RPMI7951 (cell line): ENCODE results near the gene HNRNPA0. TPM values are rescaled to one million over a fixed set of nuclear protein-coding genes. Genes with fewer than 3 reads are reported as not detected.

Source experiments
- DNase-seq: peaks from one replicate; pipeline ENCODE4 v3.0.0-alpha.2; 2012; ENCODE audit warnings: low read depth
- total RNA-seq: library from RNA; depleted of rRNA; stranded (reverse); fragments of >200 nt; shearing (Covaris generic); gene quantifications from 2 replicates; pipeline ENCODE4 v1.2.3, GENCODE V29; 2014

HNRNPA0 gene
- total RNA-seq, 1 experiment from 2014 or later: 6.0 TPM

- no peak for DNase-seq
Observed at GRCh38 chr5:137727623-137728022, 26.5 kb downstream of the HNRNPA0 start.

- DNase-seq: no peak
Observed at GRCh38 chr5:137724251-137724650, 29.9 kb downstream of the HNRNPA0 start.

- DNase-seq: no peak
Observed at GRCh38 chr5:137718611-137719010, 35.6 kb downstream of the HNRNPA0 start.

- DNase-seq: no peak
Observed at GRCh38 chr5:137716337-137716736, 37.8 kb downstream of the HNRNPA0 start.

GRCh38 chr5:137715456-137715855, 38.7 kb downstream of the HNRNPA0 start:
- no peak for DNase-seq

GRCh38 chr5:137714946-137715345, 39.2 kb downstream of the HNRNPA0 start:
- DNase-seq: no peak

- no peak for DNase-seq
Observed at GRCh38 chr5:137714494-137714893, 39.7 kb downstream of the HNRNPA0 start.

GRCh38 chr5:137712139-137712667, 42.0 kb downstream of the HNRNPA0 start:
- no peak for DNase-seq

- DNase-seq: no peak
Observed at GRCh38 chr5:137710086-137710485, 44.1 kb downstream of the HNRNPA0 start.

GRCh38 chr5:137708796-137709559, 45.2 kb downstream of the HNRNPA0 start:
- DNase-seq: no peak

- DNase-seq: no peak
Observed at GRCh38 chr5:137708062-137708461, 46.1 kb downstream of the HNRNPA0 start.

- DNase-seq: no peak
Observed at GRCh38 chr5:137706841-137707240, 47.3 kb downstream of the HNRNPA0 start.

GRCh38 chr5:137705106-137705505, 49.1 kb downstream of the HNRNPA0 start:
- DNase-seq: no peak

- no peak for DNase-seq
Observed at GRCh38 chr5:137703565-137703964, 50.6 kb downstream of the HNRNPA0 start.

- DNase-seq: no peak
Observed at GRCh38 chr5:137700282-137700680, 53.9 kb downstream of the HNRNPA0 start.

GRCh38 chr5:137699336-137700281, 54.6 kb downstream of the HNRNPA0 start:
- DNase-seq: no peak

GRCh38 chr5:137696481-137696880, 57.7 kb downstream of the HNRNPA0 start:
- no peak for DNase-seq

- DNase-seq: no peak
Observed at GRCh38 chr5:137695651-137696428, 58.3 kb downstream of the HNRNPA0 start.
